ENCODE data around the gene RGS9. TPM values are rescaled to one million over a fixed set of nuclear protein-coding genes. Genes with fewer than 3 reads are reported as not detected.
"Not testable (repeated sequence)": the region's sequence is repeated elsewhere in the genome, so short reads cannot be mapped to it uniquely, and the experiment has no call there.

The RGS9 gene
- total RNA-seq, 2 donors from 2014 or later = 3.2 to 4.0 TPM

DNA sequence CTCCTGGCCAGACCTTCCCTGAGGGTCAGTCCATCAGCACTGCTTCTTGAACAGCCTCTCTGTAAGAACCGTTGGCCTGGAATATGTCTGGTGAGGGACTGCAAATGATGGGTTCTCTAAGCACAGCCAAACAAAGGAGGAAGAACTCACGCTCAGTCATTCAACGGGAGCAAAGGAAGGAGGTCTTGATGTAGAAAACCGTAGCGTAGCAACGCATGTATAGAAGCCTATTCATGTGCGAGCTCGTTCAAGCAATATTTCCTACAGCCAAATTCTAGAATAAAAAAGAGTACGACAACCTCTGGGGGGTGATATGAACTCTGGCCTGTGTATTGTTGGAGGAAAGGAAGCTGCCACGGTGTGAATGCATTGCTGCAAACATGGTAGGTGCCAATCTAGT lies 64.2 kb downstream of the RGS9 start:
- H3K36me3 ChIP-seq = no peaks in the 10 kb centered on the region
- no peaks in the 10 kb centered on the region for H3K27me3 ChIP-seq (replicated peaks; ENCODE audit: insufficient read depth)
- H3K4me1 ChIP-seq (ENCODE audit: control insufficient read depth in 1 of 2, low read depth in 2 of 2) = no peaks in the 10 kb centered on the region
- DNase-seq (ENCODE audit: low spot score) = no peak
- ATAC-seq (ENCODE audit: insufficient number of reproducible peaks, low FRiP score, low read depth) = no peak
- TF ChIP-seq, protein P1, sequence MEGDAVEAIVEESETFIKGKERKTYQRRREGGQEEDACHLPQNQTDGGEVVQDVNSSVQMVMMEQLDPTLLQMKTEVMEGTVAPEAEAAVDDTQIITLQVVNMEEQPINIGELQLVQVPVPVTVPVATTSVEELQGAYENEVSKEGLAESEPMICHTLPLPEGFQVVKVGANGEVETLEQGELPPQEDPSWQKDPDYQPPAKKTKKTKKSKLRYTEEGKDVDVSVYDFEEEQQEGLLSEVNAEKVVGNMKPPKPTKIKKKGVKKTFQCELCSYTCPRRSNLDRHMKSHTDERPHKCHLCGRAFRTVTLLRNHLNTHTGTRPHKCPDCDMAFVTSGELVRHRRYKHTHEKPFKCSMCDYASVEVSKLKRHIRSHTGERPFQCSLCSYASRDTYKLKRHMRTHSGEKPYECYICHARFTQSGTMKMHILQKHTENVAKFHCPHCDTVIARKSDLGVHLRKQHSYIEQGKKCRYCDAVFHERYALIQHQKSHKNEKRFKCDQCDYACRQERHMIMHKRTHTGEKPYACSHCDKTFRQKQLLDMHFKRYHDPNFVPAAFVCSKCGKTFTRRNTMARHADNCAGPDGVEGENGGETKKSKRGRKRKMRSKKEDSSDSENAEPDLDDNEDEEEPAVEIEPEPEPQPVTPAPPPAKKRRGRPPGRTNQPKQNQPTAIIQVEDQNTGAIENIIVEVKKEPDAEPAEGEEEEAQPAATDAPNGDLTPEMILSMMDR (IDR thresholded peaks at IDR 0.05) = no peak
- H3K27ac ChIP-seq = no peak overlapping the region
- no peaks in the 10 kb centered on the region for H3K9me3 ChIP-seq
- H3K4me3 ChIP-seq = no peak overlapping the region

DNA sequence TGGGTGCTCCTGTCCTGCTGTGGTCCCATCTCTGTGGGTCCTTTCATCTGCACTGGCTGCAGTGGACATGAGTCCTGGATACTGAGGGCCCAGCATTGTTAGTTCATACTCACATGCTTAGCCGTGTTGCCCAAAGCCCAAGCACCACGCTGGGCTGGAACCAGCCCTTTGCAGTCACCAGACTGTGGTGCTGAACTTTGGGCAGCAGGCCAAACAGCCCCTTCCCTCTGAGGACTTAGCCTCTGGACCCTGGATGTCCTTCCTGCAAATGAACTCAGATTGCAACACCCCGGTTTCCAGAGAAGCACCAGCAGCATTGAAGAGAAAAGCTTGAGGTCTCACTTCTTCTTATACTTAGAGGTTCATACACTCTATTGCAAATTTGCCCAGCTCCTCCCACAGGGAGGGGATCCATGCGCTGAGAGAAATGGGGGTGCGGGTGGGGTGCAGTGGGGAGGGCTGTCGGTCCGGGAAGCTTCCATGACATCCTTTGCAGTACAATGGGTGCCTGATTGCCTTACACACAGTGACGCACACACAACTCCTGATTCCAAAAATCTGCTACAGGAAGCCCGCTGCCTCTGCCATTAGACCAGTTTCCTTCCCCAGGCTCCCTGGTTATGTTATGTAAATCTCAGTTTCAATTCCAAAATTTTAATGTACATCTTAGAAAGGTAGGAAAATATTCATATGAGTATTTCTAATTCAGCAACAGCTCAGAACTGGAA lies 65.8 kb downstream of the RGS9 start:
- H3K27ac ChIP-seq = no peak overlapping the region
- TF ChIP-seq, protein P1 (IDR thresholded peaks at IDR 0.05) = no peak

GRCh38 chr17:65204001-65204400 lies 66.8 kb downstream of the RGS9 start:
- ATAC-seq (ENCODE audit: insufficient number of reproducible peaks, low FRiP score, low read depth) = no peak
- H3K4me1 ChIP-seq (ENCODE audit: control insufficient read depth in 1 of 2, low read depth in 2 of 2) = no peaks in the 10 kb centered on the region
- no peaks in the 10 kb centered on the region for H3K27me3 ChIP-seq (replicated peaks; ENCODE audit: insufficient read depth)

More for the DNA sequence above, 65.8 kb downstream of the RGS9 start:
- Histone ChIP-seq H3K36me3 (no peaks in the 10 kb centered on the region), H3K9me3 (no peaks in the 10 kb centered on the region), H3K4me3 (no peak overlapping the region), H3K27me3 (replicated peaks; ENCODE audit: insufficient read depth) (no peaks in the 10 kb centered on the region), H3K4me1 (ENCODE audit: control insufficient read depth in 1 of 2, low read depth in 2 of 2) (no peaks in the 10 kb centered on the region)
- DNase-seq (ENCODE audit: low spot score) = no peak
- no peak for ATAC-seq (ENCODE audit: insufficient number of reproducible peaks, low FRiP score, low read depth)

GRCh38 chr17:65205655-65206054 lies 68.5 kb downstream of the RGS9 start:
- Histone ChIP-seq H3K27me3 (replicated peaks; ENCODE audit: insufficient read depth) (no peaks in the 10 kb centered on the region), H3K4me3 (no peak overlapping the region), H3K36me3 (no peaks in the 10 kb centered on the region), H3K4me1 (ENCODE audit: control insufficient read depth in 1 of 2, low read depth in 2 of 2) (no peaks in the 10 kb centered on the region), H3K27ac (no peak overlapping the region), H3K9me3 (no peaks in the 10 kb centered on the region)
- DNase-seq (ENCODE audit: low spot score) (no peak), ATAC-seq (ENCODE audit: insufficient number of reproducible peaks, low FRiP score, low read depth) (no peak)
- TF ChIP-seq, protein P1 (IDR thresholded peaks at IDR 0.05) = no peak

More at GRCh38 chr17:65204001-65204400, 66.8 kb downstream of the RGS9 start:
- Histone ChIP-seq H3K9me3 (no peaks in the 10 kb centered on the region), H3K27ac (no peak overlapping the region), H3K4me3 (no peak overlapping the region), H3K36me3 (no peaks in the 10 kb centered on the region)
- no peak for DNase-seq (ENCODE audit: low spot score)
- TF ChIP-seq, protein P1 (IDR thresholded peaks at IDR 0.05) = no peak

- not testable (repeated sequence) for DNase-seq (ENCODE audit: low spot score); H3K36me3 ChIP-seq; H3K4me1 ChIP-seq (ENCODE audit: control insufficient read depth in 1 of 2, low read depth in 2 of 2); H3K9me3 ChIP-seq; H3K27me3 ChIP-seq (replicated peaks; ENCODE audit: insufficient read depth); ATAC-seq (ENCODE audit: insufficient number of reproducible peaks, low FRiP score, low read depth); H3K27ac ChIP-seq; H3K4me3 ChIP-seq
Measured at GRCh38 chr17:65207448-65207847, 70.3 kb downstream of the RGS9 start.

- Histone ChIP-seq H3K27ac (no peak overlapping the region), H3K9me3 (no peaks in the 10 kb centered on the region), H3K36me3 (no peaks in the 10 kb centered on the region), H3K4me3 (no peak overlapping the region), H3K4me1 (ENCODE audit: control insufficient read depth in 1 of 2, low read depth in 2 of 2) (no peaks in the 10 kb centered on the region), H3K27me3 (replicated peaks; ENCODE audit: insufficient read depth) (no peaks in the 10 kb centered on the region)
- TF ChIP-seq, protein P1 (IDR thresholded peaks at IDR 0.05) = no peak
- DNase-seq (ENCODE audit: low spot score) (no peak), ATAC-seq (ENCODE audit: insufficient number of reproducible peaks, low FRiP score, low read depth) (no peak)
Measured at GRCh38 chr17:65208717-65209116, 71.5 kb downstream of the RGS9 start.
